HepG2 (cell line): Measurements from ENCODE around the gene C1QBP.

ENCODE experiments used
- CTCF ChIP-seq: sonication (generic); formaldehyde crosslinking; IDR thresholded peaks from 2 replicates; pipeline ENCODE4 v1.5.0; 2020; ENCODE audit warnings: mild to moderate bottlenecking, missing genetic modification reagents, moderate library complexity
- REST ChIP-seq, 2 experiments: IDR thresholded peaks; 2 replicates each; pipeline ENCODE4 v1.6.1; 2011 to 2012; ENCODE audit warnings: low read length in 2 of 2, borderline replicate concordance in 1 of 2, low read depth in 1 of 2, mild to moderate bottlenecking in 1 of 2, moderate library complexity in 1 of 2
- ZBTB33 ChIP-seq: sonication (generic); formaldehyde crosslinking; IDR thresholded peaks from 2 replicates; pipeline ENCODE4 v1.4.0; 2020; ENCODE audit warnings: missing genetic modification reagents

- TF ChIP-seq ZBTB33 (no peak), REST (IDR thresholded peaks at IDR 0.05; ENCODE audit: borderline replicate concordance in 1 of 2, low read depth in 1 of 2, low read length in 2 of 2) (no peak), CTCF (CRISPR knock-in tag) (no peak)
Measured at GRCh38 chr17:5481451-5481850, 42.5 kb upstream of the C1QBP start.
